ENCODE results near the gene FGF2.
"Not testable (repeated sequence)": the region's sequence is repeated elsewhere in the genome, so short reads cannot be mapped to it uniquely, and the experiment has no call there.

GRCh38 chr4:122849789-122850188, 23.2 kb downstream of the FGF2 start:
- TF ChIP-seq POLR2AphosphoS5 (IDR thresholded peaks at IDR 0.05; ENCODE audit: low read depth); CTCF (IDR thresholded peaks at IDR 0.05; ENCODE audit: insufficient read depth, low read length); GABPA (IDR thresholded peaks at IDR 0.05; ENCODE audit: low read depth); REST (IDR thresholded peaks at IDR 0.05; ENCODE audit: insufficient replicate concordance, low read depth): not testable (repeated sequence)

Measured in HL-60 (cell line).